Mammary epithelial cell (primary cell): ENCODE results near the gene PTPRT.

Source experiments
- EZH2 ChIP-seq: IDR thresholded peaks from 2 replicates; pipeline ENCODE4 v1.6.1; 2012; ENCODE audit warnings: low read length, inconsistent platforms, borderline replicate concordance
- TF ChIP-seq, protein P1 (sequence below), 2 donors: IDR thresholded peaks in 1 of 2; conservative IDR thresholded peaks in 1 of 2; 2 replicates each; pipeline ENCODE4 v1.5.1; 2011 to 2012; ENCODE audit warnings: inconsistent platforms in 2 of 2, low read length in 2 of 2, mild to moderate bottlenecking in 2 of 2, control low read depth in 1 of 2, low read depth in 1 of 2; ENCODE audit not compliant: insufficient read depth in 1 of 2; ENCODE audit errors: extremely low read depth in 1 of 2

DNA sequence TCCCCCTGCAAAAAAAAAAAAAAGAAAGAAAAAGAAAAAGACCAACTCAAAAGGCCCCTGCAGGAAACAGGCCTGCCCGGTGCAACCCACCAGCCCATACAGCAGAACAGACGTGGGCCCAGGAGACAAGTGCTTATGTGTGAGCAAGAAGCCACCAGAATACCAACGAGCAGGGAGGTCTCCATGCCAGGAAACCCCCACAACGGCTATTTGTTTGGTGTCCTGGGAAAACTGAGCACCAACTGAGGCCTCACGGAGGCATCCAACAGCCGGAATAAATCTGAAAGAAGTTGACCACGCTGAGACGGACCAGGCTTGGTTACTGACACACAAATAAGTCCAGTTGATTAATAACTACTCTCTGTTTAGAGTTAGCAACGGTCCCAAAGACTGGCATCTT, 29.7 kb downstream of the PTPRT start:
- TF ChIP-seq, protein P1, sequence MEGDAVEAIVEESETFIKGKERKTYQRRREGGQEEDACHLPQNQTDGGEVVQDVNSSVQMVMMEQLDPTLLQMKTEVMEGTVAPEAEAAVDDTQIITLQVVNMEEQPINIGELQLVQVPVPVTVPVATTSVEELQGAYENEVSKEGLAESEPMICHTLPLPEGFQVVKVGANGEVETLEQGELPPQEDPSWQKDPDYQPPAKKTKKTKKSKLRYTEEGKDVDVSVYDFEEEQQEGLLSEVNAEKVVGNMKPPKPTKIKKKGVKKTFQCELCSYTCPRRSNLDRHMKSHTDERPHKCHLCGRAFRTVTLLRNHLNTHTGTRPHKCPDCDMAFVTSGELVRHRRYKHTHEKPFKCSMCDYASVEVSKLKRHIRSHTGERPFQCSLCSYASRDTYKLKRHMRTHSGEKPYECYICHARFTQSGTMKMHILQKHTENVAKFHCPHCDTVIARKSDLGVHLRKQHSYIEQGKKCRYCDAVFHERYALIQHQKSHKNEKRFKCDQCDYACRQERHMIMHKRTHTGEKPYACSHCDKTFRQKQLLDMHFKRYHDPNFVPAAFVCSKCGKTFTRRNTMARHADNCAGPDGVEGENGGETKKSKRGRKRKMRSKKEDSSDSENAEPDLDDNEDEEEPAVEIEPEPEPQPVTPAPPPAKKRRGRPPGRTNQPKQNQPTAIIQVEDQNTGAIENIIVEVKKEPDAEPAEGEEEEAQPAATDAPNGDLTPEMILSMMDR (conservative IDR thresholded peaks at IDR 0.05 in 1 of 2, IDR thresholded peaks at IDR 0.05 in 1 of 2; ENCODE audit: extremely low read depth in 1 of 2, insufficient read depth in 1 of 2, low read depth in 1 of 2, low read length in 2 of 2) = no peak
- no peak for TF ChIP-seq EZH2
